H9 (cell line): ENCODE data around the gene OVAAL. TPM values are rescaled to one million over a fixed set of nuclear protein-coding genes. Genes with fewer than 3 reads are reported as not detected.

ENCODE experiments used
- DNase-seq: peaks from one replicate; pipeline ENCODE4 v3.0.0-alpha.2; 2017
- H2AFZ ChIP-seq: one replicate; pipeline ENCODE4 v1.6.1; 2013; ENCODE audit warnings: mild to moderate bottlenecking, low read length, control low read depth, moderate library complexity
- H2AK5ac ChIP-seq: 2 replicates; pipeline ENCODE4 v1.6.1; 2013; ENCODE audit warnings: low read length, control low read depth, mixed read lengths; ENCODE audit not compliant: insufficient read length
- H2BK120ac ChIP-seq: one replicate; pipeline ENCODE4 v1.6.1; 2013; ENCODE audit warnings: low read depth, mild to moderate bottlenecking, low read length, control low read depth, inconsistent platforms; ENCODE audit not compliant: poor library complexity, severe bottlenecking
- H2BK12ac ChIP-seq: 2 replicates; pipeline ENCODE4 v1.6.1; 2013; ENCODE audit warnings: low read length, control low read depth, mixed read lengths, low read depth; ENCODE audit not compliant: insufficient read length
- H2BK15ac ChIP-seq: 2 replicates; pipeline ENCODE4 v1.6.1; 2013; ENCODE audit warnings: low read depth, low read length, control low read depth
- H2BK20ac ChIP-seq: one replicate; pipeline ENCODE4 v1.6.1; 2013; ENCODE audit warnings: low read depth, mild to moderate bottlenecking, low read length, control low read depth, inconsistent platforms; ENCODE audit not compliant: poor library complexity, severe bottlenecking
- H2BK5ac ChIP-seq: 2 replicates; pipeline ENCODE4 v1.6.1; 2013; ENCODE audit warnings: low read length, control low read depth, mixed read lengths; ENCODE audit not compliant: insufficient read length
- H3K14ac ChIP-seq: 2 replicates; pipeline ENCODE4 v1.6.1; 2013; ENCODE audit warnings: low read length, control low read depth; ENCODE audit not compliant: insufficient read depth
- H3K18ac ChIP-seq: 2 replicates; pipeline ENCODE4 v1.6.1; 2013; ENCODE audit warnings: low read depth, mild to moderate bottlenecking, mixed read lengths, low read length, control low read depth; ENCODE audit not compliant: insufficient read length
- H3K23ac ChIP-seq: 2 replicates; pipeline ENCODE4 v1.6.1; 2013; ENCODE audit warnings: low read length, control low read depth, mixed read lengths, low read depth; ENCODE audit not compliant: insufficient read length
- H3K23me2 ChIP-seq: 2 replicates; pipeline ENCODE4 v1.6.1; 2013; ENCODE audit warnings: low read depth, mild to moderate bottlenecking, mixed read lengths, low read length, control low read depth; ENCODE audit not compliant: insufficient read length, poor library complexity, severe bottlenecking
- H3K27ac ChIP-seq: 2 replicates; pipeline ENCODE4 v1.5.1; 2013; ENCODE audit warnings: low read length, control low read depth, mixed read lengths, low read depth; ENCODE audit not compliant: insufficient read length
- H3K27me3 ChIP-seq: 2 replicates; pipeline ENCODE4 v1.6.1; 2013; ENCODE audit warnings: low read length, control low read depth, inconsistent platforms; ENCODE audit not compliant: insufficient read depth
- H3K4ac ChIP-seq: 2 replicates; pipeline ENCODE4 v1.6.1; 2013; ENCODE audit warnings: low read depth, mild to moderate bottlenecking, control low read depth, inconsistent platforms, low read length, moderate library complexity
- H3K4me1 ChIP-seq: 2 replicates; pipeline ENCODE4 v1.6.1; 2013; ENCODE audit warnings: low read length, control low read depth, inconsistent platforms; ENCODE audit not compliant: insufficient read depth
- H3K4me2 ChIP-seq: 2 replicates; pipeline ENCODE4 v1.6.1; 2013; ENCODE audit warnings: low read length, control low read depth, mixed read lengths; ENCODE audit not compliant: insufficient read length, insufficient read depth
- H3K56ac ChIP-seq: 2 replicates; pipeline ENCODE4 v1.6.1; 2013; ENCODE audit warnings: low read depth, mild to moderate bottlenecking, mixed read lengths, low read length, control low read depth; ENCODE audit not compliant: insufficient read length
- H3K79me1 ChIP-seq: 2 replicates; pipeline ENCODE4 v1.6.1; 2013; ENCODE audit warnings: low read depth, mild to moderate bottlenecking, moderate library complexity, low read length, control low read depth, inconsistent platforms; ENCODE audit not compliant: insufficient read depth, poor library complexity, severe bottlenecking
- H3K79me2 ChIP-seq: 2 replicates; pipeline ENCODE4 v1.6.1; 2013; ENCODE audit warnings: low read length, control low read depth, inconsistent platforms; ENCODE audit not compliant: insufficient read depth
- H3K9ac ChIP-seq: 2 replicates; pipeline ENCODE4 v1.6.1; 2013; ENCODE audit warnings: low read length, control low read depth, mixed read lengths; ENCODE audit not compliant: insufficient read length; ENCODE audit errors: extremely low read depth
- H3K9me3 ChIP-seq: one replicate; pipeline ENCODE4 v1.6.1; 2013; ENCODE audit warnings: low read depth, low read length, inconsistent platforms; ENCODE audit not compliant: control insufficient read depth
- H3T11ph ChIP-seq: one replicate; pipeline ENCODE4 v1.6.1; 2013; ENCODE audit warnings: mild to moderate bottlenecking, low read length, control low read depth, inconsistent platforms
- H4K20me1 ChIP-seq: one replicate; pipeline ENCODE4 v1.6.1; 2013; ENCODE audit not compliant: control insufficient read depth, insufficient read length, insufficient read depth
- H4K5ac ChIP-seq: 2 replicates; pipeline ENCODE4 v1.6.1; 2013; ENCODE audit warnings: low read depth, mild to moderate bottlenecking, mixed read lengths, low read length, control low read depth; ENCODE audit not compliant: insufficient read length
- H4K8ac ChIP-seq: replicated peaks from 2 replicates; pipeline ENCODE4 v1.6.1; 2013; ENCODE audit warnings: low read length, control low read depth, mixed read lengths, low read depth; ENCODE audit not compliant: insufficient read length
- H4K91ac ChIP-seq: 2 replicates; pipeline ENCODE4 v1.6.1; 2013; ENCODE audit warnings: low read depth, mild to moderate bottlenecking, moderate library complexity, mixed read lengths, low read length, control low read depth; ENCODE audit not compliant: insufficient read length
- H3K27ac Mint-ChIP-seq, 3 experiments: 2 replicates in 2 of 3; 3 replicates in 1 of 3; pipeline ENCODE4 v1.8.0; 2020 to 2021; ENCODE audit warnings: mixed read lengths in 3 of 3, mild to moderate bottlenecking in 1 of 3, moderate library complexity in 1 of 3
- H3K27me3 Mint-ChIP-seq: 2 replicates; pipeline ENCODE4 v1.8.0; 2021; ENCODE audit warnings: low read depth, mild to moderate bottlenecking, moderate library complexity, mixed read lengths
- H3K36me3 Mint-ChIP-seq, 3 experiments: 2 replicates in 2 of 3; 3 replicates in 1 of 3; pipeline ENCODE4 v1.8.0; 2020 to 2021; ENCODE audit warnings: low read depth in 3 of 3, mixed read lengths in 3 of 3; ENCODE audit not compliant: insufficient read depth in 1 of 3
- H3K4me1 Mint-ChIP-seq, 2 experiments: 2 replicates each; pipeline ENCODE4 v1.8.0; 2020; ENCODE audit warnings: mixed read lengths in 2 of 2
- H3K4me3 Mint-ChIP-seq, 2 experiments: 2 replicates in 1 of 2; 3 replicates in 1 of 2; pipeline ENCODE4 v1.8.0; 2020 to 2021; ENCODE audit warnings: mild to moderate bottlenecking in 2 of 2, mixed read lengths in 2 of 2, moderate library complexity in 1 of 2
- H3K9me3 Mint-ChIP-seq, 2 experiments: 2 replicates in 1 of 2; 3 replicates in 1 of 2; pipeline ENCODE4 v1.8.0; 2020; ENCODE audit warnings: mild to moderate bottlenecking in 2 of 2, mixed read lengths in 2 of 2, moderate library complexity in 1 of 2
- whole genome bisulfite sequencing: extraction: QIAGEN DNeasy Blood & Tissue Kit; methylation state at CpG from one replicate; pipeline ENCODE4 v1.1.7; 2013; ENCODE audit warnings: missing lambda C conversion rate, low lambda C conversion rate, mixed read lengths; ENCODE audit not compliant: insufficient read length; ENCODE audit errors: extremely low coverage; 5-methylcytosine and 5-hydroxymethylcytosine counted together
- total RNA-seq: library from RNA; stranded (reverse); gene quantifications from 2 replicates; pipeline ENCODE4 v1.2.1, GENCODE V29; 2021
- TF ChIP-seq, protein P1 (sequence below): fragments of 200-600 bp; sonication (generic); conservative IDR thresholded peaks from 3 replicates; pipeline ENCODE4 v1.8.0; 2021; ENCODE audit warnings: antibody characterized with exemption, mild to moderate bottlenecking

The OVAAL gene
- total RNA-seq, 1 experiment from 2014 or later = not detected

DNA sequence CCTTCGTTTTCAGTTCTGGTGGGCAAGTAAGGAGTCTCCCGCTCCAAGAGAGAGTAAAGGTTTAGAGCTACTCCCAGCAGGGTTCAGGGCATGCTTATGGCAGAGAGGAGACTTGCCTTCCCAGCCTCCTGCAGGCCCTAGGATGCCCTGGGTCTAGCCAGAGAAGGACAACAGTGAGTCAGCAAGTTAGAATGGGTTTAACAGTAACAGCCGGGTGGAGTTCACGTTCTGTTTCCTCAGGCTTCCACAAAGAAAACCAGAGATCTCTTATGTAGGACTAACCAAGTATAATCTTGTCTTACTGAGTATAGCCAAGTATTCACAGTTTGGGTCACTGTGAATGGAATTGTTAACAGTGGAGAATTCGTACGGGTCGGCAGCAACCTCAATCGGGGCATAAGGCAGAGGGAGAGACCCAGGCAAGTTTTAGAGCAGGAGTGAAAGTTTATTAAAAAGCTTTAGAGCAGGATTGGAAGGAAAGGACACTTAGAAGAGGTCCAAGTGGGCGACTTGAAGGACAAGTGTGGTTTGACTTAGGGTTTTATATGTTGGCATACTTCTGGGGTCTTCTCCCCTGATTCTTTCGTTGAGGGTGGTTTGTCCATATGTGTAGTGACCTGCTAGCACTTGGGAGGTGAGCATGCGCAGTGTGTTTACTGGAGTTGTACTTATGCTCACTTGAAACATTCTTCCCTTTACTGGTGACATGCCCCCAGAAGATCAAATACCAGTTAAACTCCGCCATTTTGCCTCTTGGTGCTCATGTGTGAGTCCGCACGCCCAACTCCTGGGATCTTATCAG lies 4.5 kb downstream of the OVAAL start:
- H2BK5ac ChIP-seq = no peak overlapping the region
- no peak overlapping the region for H3K56ac ChIP-seq
- no peak overlapping the region for H2AK5ac ChIP-seq
- no peak overlapping the region for H3K4me2 ChIP-seq
- H4K5ac ChIP-seq = no peak overlapping the region
- peaks cover 1% of the 10 kb centered on the region; the same call in 1 of the 2 replicates for H3K27me3 Mint-ChIP-seq
- no peak overlapping the region for H3K4ac ChIP-seq
- peaks cover 3 to 4% of the 10 kb centered on the region in 2 experiments; a peak in 1 of 4 replicates for H3K4me1 Mint-ChIP-seq
- no peak overlapping the region for H3K27ac Mint-ChIP-seq
- DNase-seq = no peak
- no peak overlapping the region for H2BK120ac ChIP-seq
- H4K91ac ChIP-seq = no peak overlapping the region
- no peak overlapping the region for H3K18ac ChIP-seq
- no peaks in the 10 kb centered on the region for H3K79me2 ChIP-seq
- H3T11ph ChIP-seq = no peak overlapping the region
- no peaks in the 10 kb centered on the region for H4K20me1 ChIP-seq
- peak overlapping the region; percentile 60 for H2BK20ac ChIP-seq
- no peaks in the 10 kb centered on the region for H3K79me1 ChIP-seq
- no peak overlapping the region for H4K8ac ChIP-seq
- no CpG with 5 or more reads among the region's 14 CpGs for WGBS
- H3K23me2 ChIP-seq = no peaks in the 10 kb centered on the region
- H3K9ac ChIP-seq = no peak overlapping the region
- H3K14ac ChIP-seq = no peak overlapping the region; the same call in 1 of the 2 replicates
- no peak overlapping the region for H2BK15ac ChIP-seq
- H3K36me3 Mint-ChIP-seq = peaks cover 0 to 3% (median 2%) of the 10 kb centered on the region in 3 experiments; a peak in 4 of 7 replicates
- no peak overlapping the region for H3K4me3 Mint-ChIP-seq
- H3K9me3 Mint-ChIP-seq = peaks cover 8 to 10% of the 10 kb centered on the region in 2 experiments
- H3K27ac ChIP-seq = no peak overlapping the region
- no peak overlapping the region for H2AFZ ChIP-seq
- H3K9me3 ChIP-seq = no peaks in the 10 kb centered on the region
- H2BK12ac ChIP-seq = no peak overlapping the region
- H3K4me1 ChIP-seq = no peaks in the 10 kb centered on the region
- peaks cover 3% of the 10 kb centered on the region; the same call in 1 of the 2 replicates for H3K27me3 ChIP-seq
- TF ChIP-seq, protein P1, sequence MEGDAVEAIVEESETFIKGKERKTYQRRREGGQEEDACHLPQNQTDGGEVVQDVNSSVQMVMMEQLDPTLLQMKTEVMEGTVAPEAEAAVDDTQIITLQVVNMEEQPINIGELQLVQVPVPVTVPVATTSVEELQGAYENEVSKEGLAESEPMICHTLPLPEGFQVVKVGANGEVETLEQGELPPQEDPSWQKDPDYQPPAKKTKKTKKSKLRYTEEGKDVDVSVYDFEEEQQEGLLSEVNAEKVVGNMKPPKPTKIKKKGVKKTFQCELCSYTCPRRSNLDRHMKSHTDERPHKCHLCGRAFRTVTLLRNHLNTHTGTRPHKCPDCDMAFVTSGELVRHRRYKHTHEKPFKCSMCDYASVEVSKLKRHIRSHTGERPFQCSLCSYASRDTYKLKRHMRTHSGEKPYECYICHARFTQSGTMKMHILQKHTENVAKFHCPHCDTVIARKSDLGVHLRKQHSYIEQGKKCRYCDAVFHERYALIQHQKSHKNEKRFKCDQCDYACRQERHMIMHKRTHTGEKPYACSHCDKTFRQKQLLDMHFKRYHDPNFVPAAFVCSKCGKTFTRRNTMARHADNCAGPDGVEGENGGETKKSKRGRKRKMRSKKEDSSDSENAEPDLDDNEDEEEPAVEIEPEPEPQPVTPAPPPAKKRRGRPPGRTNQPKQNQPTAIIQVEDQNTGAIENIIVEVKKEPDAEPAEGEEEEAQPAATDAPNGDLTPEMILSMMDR = no peak
- no peak overlapping the region for H3K23ac ChIP-seq
